GM15510 (cell line): ENCODE results near the gene OR13J1.

Source experiments
- POLR2A ChIP-seq: IDR thresholded peaks from 3 replicates; pipeline ENCODE4 v1.6.1; 2011; ENCODE audit warnings: borderline replicate concordance; ENCODE audit not compliant: insufficient read length; ENCODE audit errors: extremely low read depth

The OR13J1 gene

GRCh38 chr9:35907711-35908503 lies 37.7 kb upstream of the OR13J1 start:
- TF ChIP-seq POLR2A = no peak

GRCh38 chr9:35906923-35907699 lies 36.9 kb upstream of the OR13J1 start:
- no peak for TF ChIP-seq POLR2A

- no peak for TF ChIP-seq POLR2A
Measured at GRCh38 chr9:35905912-35906679, 35.9 kb upstream of the OR13J1 start, which contains the start of gene HRCT1. Gene HRCT1, plus strand, starts transcription at chr9:35906202. Its CDS starts 86 bp downstream, at chr9:35906288.

- TF ChIP-seq POLR2A = no peak
Measured at GRCh38 chr9:35905051-35905781, 35.0 kb upstream of the OR13J1 start.

GRCh38 chr9:35904338-35904737 lies 34.1 kb upstream of the OR13J1 start:
- no peak for TF ChIP-seq POLR2A

GRCh38 chr9:35903049-35903448 lies 32.8 kb upstream of the OR13J1 start:
- TF ChIP-seq POLR2A = no peak

GRCh38 chr9:35899021-35899420 lies 28.8 kb upstream of the OR13J1 start:
- no peak for TF ChIP-seq POLR2A

GRCh38 chr9:35898337-35898736 lies 28.1 kb upstream of the OR13J1 start:
- no peak for TF ChIP-seq POLR2A

GRCh38 chr9:35896570-35896969 lies 26.4 kb upstream of the OR13J1 start:
- TF ChIP-seq POLR2A = no peak

GRCh38 chr9:35892051-35892450 lies 21.9 kb upstream of the OR13J1 start:
- no peak for TF ChIP-seq POLR2A

GRCh38 chr9:35891646-35892045 lies 21.4 kb upstream of the OR13J1 start:
- no peak for TF ChIP-seq POLR2A

- no peak for TF ChIP-seq POLR2A
Measured at GRCh38 chr9:35882996-35883395, 12.8 kb upstream of the OR13J1 start.

- TF ChIP-seq POLR2A = no peak
Measured at GRCh38 chr9:35882263-35882848, 12.2 kb upstream of the OR13J1 start.

GRCh38 chr9:35872505-35872904 lies 2.3 kb upstream of the OR13J1 start:
- no peak for TF ChIP-seq POLR2A
